GM19452 (cell line): ENCODE data around the gene MYL4.
"Not testable (repeated sequence)": the region's sequence is repeated elsewhere in the genome, so short reads cannot be mapped to it uniquely, and the experiment has no call there.

ENCODE experiments used
- ATAC-seq: cut with Tn5 transposase; IDR thresholded peaks from one replicate; pipeline ENCODE4 v1.9.1; 2021; ENCODE audit not compliant: unreplicated experiment

Gene MYL4

GRCh38 chr17:47192554-47192953 lies 16.6 kb upstream of the MYL4 start:
- no peak for ATAC-seq

DNA sequence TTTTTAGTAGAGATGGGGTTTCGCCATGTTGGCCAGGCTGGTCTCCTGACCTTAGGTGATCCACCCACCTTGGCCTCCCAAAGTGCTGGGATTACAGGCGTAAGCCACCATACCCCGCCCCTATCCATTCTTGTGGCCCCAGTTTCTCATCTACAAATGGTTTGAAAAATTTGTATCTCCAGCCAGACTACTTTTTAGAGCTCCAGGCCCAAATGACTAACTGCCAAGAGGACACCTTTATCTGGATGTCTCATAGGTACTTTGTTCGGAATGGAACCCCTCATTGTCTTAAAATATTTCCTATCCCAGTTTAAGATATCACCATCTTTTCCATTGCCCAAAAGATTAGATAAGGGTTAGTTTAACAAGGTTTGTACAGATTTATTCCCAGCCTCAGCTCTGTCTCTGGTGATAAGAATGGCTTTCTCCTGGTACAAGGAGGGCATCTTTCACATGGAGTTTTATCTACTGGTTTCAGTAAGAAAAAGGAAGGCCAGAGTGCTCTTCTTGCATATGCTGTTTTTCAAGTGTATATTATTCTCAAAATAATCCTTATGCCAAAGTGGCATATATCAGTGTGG lies 15.1 kb upstream of the MYL4 start:
- no peak for ATAC-seq

- no peak for ATAC-seq
Measured at GRCh38 chr17:47197821-47198220, 11.3 kb upstream of the MYL4 start.

- no peak for ATAC-seq
Measured at GRCh38 chr17:47199627-47200324, 9.4 kb upstream of the MYL4 start.

DNA sequence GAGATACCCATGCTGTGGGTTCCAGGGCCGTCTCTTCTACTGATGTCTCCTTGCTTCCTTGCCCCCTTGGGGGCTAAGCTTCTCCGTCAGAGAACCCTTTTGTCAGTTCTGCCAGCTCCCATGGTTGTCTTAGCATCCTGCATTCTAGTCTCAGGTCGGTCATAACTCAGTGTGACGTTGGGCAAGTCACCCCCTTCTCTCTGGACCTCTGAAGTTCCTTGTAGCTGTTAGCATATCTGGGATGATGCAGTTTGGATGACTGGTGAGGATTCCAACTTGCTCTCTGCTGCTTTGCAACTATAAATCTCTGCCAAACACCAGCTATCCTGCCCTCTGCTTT lies 8.9 kb upstream of the MYL4 start:
- ATAC-seq, result no peak

DNA sequence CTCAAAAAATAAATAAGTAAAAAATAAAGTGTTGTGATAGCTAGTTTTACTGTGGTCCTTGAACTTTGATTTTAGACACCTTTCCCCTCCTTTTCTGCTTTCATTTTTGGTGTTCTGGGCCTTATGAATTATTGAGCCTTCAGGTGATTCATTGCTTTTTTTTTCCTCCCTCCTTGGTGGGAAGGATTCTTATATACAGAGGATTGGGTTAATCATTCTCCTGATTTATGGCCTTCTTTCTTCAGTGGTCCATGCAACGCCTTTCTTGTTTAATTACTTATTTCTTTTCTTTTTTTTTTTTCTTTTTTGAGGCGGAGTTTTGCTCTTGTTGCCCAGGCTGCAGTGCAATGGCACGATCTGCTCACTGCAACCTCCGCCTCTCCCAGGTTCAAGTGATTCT lies 8.0 kb upstream of the MYL4 start:
- no peak for ATAC-seq

GRCh38 chr17:47203984-47204721 lies 5.0 kb upstream of the MYL4 start:
- no peak for ATAC-seq

DNA sequence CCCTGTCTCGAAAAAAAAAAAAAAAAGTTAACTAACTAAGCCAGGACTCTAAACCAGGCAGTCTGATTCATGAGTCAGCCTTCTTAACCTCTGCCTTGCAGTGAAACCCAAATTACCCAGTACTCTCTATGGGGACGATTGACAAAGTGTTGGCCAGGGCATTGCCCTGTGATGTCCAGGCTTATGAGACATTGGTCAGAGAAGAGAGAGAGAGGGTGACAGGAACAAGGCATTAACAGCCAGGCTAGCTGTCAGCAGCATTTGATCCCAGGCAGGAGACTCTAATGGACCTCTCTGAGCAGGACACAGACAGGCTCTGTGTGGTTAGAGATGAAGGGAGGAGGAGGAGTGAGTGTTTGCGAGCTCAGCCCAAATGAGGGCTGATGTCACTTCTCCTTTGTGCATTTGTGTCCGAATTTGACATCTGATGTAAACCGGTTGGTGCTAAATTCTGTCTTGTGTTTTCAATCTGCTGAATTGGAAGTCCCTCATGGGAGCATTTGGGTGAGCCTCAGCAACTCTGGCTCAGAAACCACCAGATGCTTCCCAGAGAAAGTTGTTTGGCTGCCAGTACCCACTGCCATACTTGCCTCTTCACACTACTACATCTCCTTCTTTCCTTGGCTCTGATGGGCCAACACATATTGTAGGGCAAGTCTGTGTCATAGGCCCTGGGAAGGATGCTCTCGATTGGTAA lies 4.3 kb upstream of the MYL4 start:
- peak; percentile 49 for ATAC-seq

DNA sequence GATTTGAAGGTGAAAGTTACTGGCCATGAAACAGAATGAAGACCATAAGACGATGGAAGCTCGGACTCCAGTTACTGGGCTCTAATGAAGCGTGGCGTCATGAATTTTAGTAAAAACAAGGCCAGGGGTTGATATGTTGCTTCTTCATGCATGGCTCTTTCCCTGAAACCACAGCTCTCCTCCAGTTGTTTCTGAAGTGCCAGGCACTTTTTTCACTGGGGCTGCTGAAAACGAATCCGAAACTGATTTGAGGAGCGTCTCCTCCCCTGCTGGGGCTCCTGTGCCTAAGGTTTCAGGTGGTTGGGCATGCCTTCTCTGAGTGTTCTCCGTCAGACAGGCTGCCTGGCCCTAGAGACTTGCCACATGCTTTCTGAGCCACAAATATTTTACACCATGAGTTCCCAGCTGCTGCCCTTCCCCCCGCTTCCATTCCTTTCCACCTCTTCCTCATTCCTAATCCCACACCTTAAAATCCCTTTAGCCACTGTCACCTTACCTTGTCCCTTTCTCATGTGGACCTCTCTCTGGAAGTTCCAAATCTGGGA lies 3.7 kb upstream of the MYL4 start:
- peak; percentile 55 for ATAC-seq

- no peak for ATAC-seq
Measured at GRCh38 chr17:47207143-47208067, 1.7 kb upstream of the MYL4 start.

- ATAC-seq, result no peak
Measured at GRCh38 chr17:47209499-47209898, 351 bp downstream of the MYL4 start.

- ATAC-seq, result no peak
Measured at GRCh38 chr17:47210105-47210504, 957 bp downstream of the MYL4 start.

DNA sequence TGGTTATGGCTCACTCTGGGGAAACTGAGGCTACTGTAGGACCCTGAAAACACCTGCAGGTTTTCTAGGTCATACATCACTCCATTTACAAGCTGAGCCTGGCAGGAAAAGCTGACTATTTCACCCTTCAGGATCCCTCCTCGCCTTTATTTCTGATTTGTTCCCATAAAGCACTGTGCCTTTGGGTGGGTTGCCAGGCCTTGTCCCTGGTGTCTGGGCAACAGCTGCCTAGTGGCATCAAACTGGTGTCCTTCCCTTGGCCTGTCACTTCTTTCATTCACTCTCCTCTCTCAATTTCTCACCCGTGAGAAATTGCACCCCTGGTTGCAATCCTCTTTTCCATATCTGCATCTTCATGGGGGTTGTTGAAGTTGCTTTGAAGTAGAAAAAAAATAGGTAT lies 1.6 kb downstream of the MYL4 start:
- ATAC-seq, result no peak

GRCh38 chr17:47212458-47212857 lies 3.3 kb downstream of the MYL4 start:
- ATAC-seq, result no peak

DNA sequence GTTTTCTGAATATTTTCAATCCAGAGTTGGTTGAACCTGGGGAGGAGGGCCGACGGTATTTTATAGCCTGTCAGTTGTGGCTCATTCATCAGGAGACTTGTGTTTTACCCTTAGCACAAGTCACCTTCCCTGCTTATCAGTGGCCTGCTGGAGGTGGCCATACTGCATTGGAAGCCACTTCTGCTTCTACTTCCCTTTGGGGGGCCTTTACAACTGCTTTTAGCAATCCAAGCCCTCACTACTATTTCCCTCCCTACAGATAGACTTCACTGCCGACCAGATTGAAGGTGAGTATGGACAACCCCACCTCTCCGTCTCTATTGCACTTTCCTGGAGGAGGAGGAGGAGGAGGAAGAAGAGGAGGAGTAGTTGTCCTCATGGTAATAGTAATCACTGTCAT lies 4.4 kb downstream of the MYL4 start:
- ATAC-seq, result no peak

DNA sequence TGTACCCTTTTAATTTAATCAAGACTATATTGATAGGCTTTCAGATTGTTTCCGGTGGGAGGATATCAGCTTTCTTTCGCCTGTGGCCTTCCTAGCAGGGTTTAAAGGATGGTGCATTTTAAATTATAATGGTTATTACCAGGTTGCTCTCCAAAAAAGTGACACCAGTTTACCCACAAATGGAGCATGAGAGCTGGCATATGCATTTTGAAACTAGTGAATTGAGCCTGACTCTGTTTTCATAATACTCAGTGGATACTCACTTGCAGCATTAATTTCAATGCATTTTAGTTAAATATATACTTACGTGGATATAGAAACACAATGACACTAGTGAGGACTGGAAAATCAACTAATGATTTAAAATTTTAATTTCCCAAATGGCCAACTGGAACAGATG lies 5.8 kb downstream of the MYL4 start:
- no peak for ATAC-seq

GRCh38 chr17:47216821-47217220 lies 7.7 kb downstream of the MYL4 start:
- ATAC-seq, result not testable (repeated sequence)

- ATAC-seq, result not testable (repeated sequence)
Measured at GRCh38 chr17:47217279-47217678, 8.1 kb downstream of the MYL4 start.

DNA sequence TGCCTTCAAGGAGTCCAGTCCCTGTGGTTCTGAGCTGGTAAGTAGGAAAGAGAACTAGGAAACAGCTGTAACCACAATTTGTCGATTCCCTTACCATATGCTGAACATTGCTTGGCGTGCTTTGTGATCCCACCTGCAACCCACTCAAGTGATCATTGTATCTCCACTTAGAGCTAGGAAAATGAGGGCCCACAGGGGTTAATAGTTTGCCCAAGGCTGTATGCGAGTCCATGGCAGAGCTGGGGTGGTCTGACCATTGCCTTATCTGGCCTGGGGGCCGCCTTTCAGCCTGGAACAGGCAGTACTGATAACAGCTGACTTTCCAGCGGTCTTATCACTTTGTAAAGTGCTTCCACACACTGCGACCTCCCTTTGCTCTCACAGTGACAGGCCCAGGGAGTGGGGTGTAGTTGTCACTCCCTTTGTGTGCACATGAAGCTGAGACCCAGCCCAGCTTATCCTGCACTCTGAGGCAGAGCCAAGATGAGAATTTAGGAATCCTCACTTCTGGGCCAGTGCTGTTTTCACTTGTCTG lies 9.8 kb downstream of the MYL4 start:
- no peak for ATAC-seq
